Keratinocyte (primary cell): Measurements from ENCODE around the gene CLCN2. TPM values are rescaled to one million over a fixed set of nuclear protein-coding genes. Genes with fewer than 3 reads are reported as not detected.

Experiments used
- DNase-seq: peaks from one replicate; pipeline ENCODE4 v3.0.0-alpha.2; 2011; ENCODE audit warnings: low read depth, missing footprints, low spot score
- FAIRE-seq: peaks from 2 replicates; lab custom pipeline; 2011; peaks lifted over from hg19 to GRCh38; lab: Jason Lieb, UNC
- H2AFZ ChIP-seq: 2 replicates; pipeline ENCODE4 v1.6.0; 2012; ENCODE audit warnings: low read length, control low read depth, inconsistent platforms; ENCODE audit not compliant: control insufficient read depth
- H3K27ac ChIP-seq: 2 replicates; pipeline ENCODE4 v1.5.1; 2011; ENCODE audit warnings: low read length; ENCODE audit not compliant: control insufficient read depth, insufficient read depth
- H3K27me3 ChIP-seq: 3 replicates; pipeline ENCODE4 v1.6.0; 2011; ENCODE audit warnings: low read length; ENCODE audit not compliant: control insufficient read depth, insufficient read depth; ENCODE audit errors: extremely low read depth
- H3K36me3 ChIP-seq, 2 experiments: 2 replicates in 1 of 2; 3 replicates in 1 of 2; pipeline ENCODE4 v1.5.1; 2011; ENCODE audit warnings: low read length in 2 of 2, mild to moderate bottlenecking in 1 of 2; ENCODE audit not compliant: control insufficient read depth in 2 of 2, insufficient read depth in 2 of 2; ENCODE audit errors: extremely low read depth in 1 of 2
- H3K4me1 ChIP-seq: 3 replicates; pipeline ENCODE4 v1.5.1; 2011; ENCODE audit warnings: low read length; ENCODE audit not compliant: control insufficient read depth, insufficient read depth; ENCODE audit errors: extremely low read depth
- H3K4me2 ChIP-seq: 3 replicates; pipeline ENCODE4 v1.6.0; 2011; ENCODE audit warnings: low read depth, low read length; ENCODE audit not compliant: control insufficient read depth, insufficient read depth; ENCODE audit errors: extremely low read depth
- H3K4me3 ChIP-seq, 3 experiments: fragments of 200-600 bp in 1 of 3; sonication (generic) in 1 of 3; 2 replicates in 2 of 3; 3 replicates in 1 of 3; pipeline ENCODE4 v1.5.1; 2011 to 2016; ENCODE audit warnings: low read length in 3 of 3, mild to moderate bottlenecking in 3 of 3, control low read depth in 2 of 3, inconsistent platforms in 1 of 3, low read depth in 1 of 3, mixed read lengths in 1 of 3, mixed run types in 1 of 3, moderate library complexity in 1 of 3; ENCODE audit not compliant: control insufficient read depth in 2 of 3, insufficient read depth in 2 of 3; ENCODE audit errors: extremely low read depth in 1 of 3
- H3K79me2 ChIP-seq: 2 replicates; pipeline ENCODE4 v1.6.0; 2012; ENCODE audit warnings: low read length; ENCODE audit not compliant: control insufficient read depth, insufficient read depth
- H3K9ac ChIP-seq: 3 replicates; pipeline ENCODE4 v1.6.0; 2011; ENCODE audit warnings: low read length; ENCODE audit not compliant: control insufficient read depth, insufficient read depth; ENCODE audit errors: extremely low read depth
- H3K9me1 ChIP-seq: 3 replicates; pipeline ENCODE4 v1.6.0; 2011; ENCODE audit warnings: low read length; ENCODE audit not compliant: control insufficient read depth, insufficient read depth; ENCODE audit errors: extremely low read depth
- H3K9me3 ChIP-seq: 2 replicates; pipeline ENCODE4 v1.5.1; 2012; ENCODE audit warnings: low read depth, low read length; ENCODE audit not compliant: control insufficient read depth
- H4K20me1 ChIP-seq: 3 replicates; pipeline ENCODE4 v1.6.0; 2011; ENCODE audit warnings: low read length; ENCODE audit not compliant: control insufficient read depth, insufficient read depth; ENCODE audit errors: extremely low read depth
- CTCF ChIP-seq, 3 experiments: IDR thresholded peaks in 1 of 3; conservative IDR thresholded peaks in 1 of 3; optimal IDR thresholded peaks in 1 of 3; 2 replicates in 2 of 3; 3 replicates in 1 of 3; pipeline versions ENCODE3 to v1.5.1; 2011; ENCODE audit warnings: low read length in 3 of 3, mild to moderate bottlenecking in 3 of 3, moderate library complexity in 2 of 3, control low read depth in 1 of 3, inconsistent platforms in 1 of 3; ENCODE audit not compliant: insufficient read depth in 2 of 3; ENCODE audit errors: extremely low read depth in 1 of 3
- EZH2 ChIP-seq: IDR thresholded peaks from one replicate; pipeline ENCODE4 v1.6.1; 2012; ENCODE audit warnings: inconsistent platforms, mild to moderate bottlenecking, low read length, moderate library complexity
- dilution Hi-C: fragments of 300-500 bp; cut with MboI; formaldehyde crosslinking; loops from one replicate; pipeline ENCODE4 v1.7.0; 2020; ENCODE audit warnings: low sequenced_read_pairs; ENCODE audit not compliant: extremely low pct_ligation_motif_present
- polyA plus RNA-seq, 5 experiments: library from polyadenylated mRNA; depleted of rRNA in 3 of 5; stranded (reverse) in 3 of 5; stranded (forward) in 1 of 5; unstranded in 1 of 5; fragments of >200 nt; gene quantifications; 1 replicate in 1 of 5; 2 replicates in 3 of 5; 3 replicates in 1 of 5; pipeline versions ENCODE4 v1.2.1 to v1.2.3, GENCODE V29; 2011 to 2012; ENCODE audit warnings: missing spikeins in 2 of 5, low read depth in 1 of 5, low replicate concordance in 1 of 5

Gene CLCN2
- polyA plus RNA-seq, 1 donor (not counting 4 experiments of a cell fraction or from before 2014, with no cell fraction given): 3.1 TPM

- dilution Hi-C loops: no loop called here
- no peaks in the 10 kb centered on the region for H3K9me3 ChIP-seq
- no peaks in the 10 kb centered on the region for H3K9me1 ChIP-seq
- H3K4me1 ChIP-seq: peaks cover 3% of the 10 kb centered on the region
- peaks cover 33% of the 10 kb centered on the region for H3K27me3 ChIP-seq
- DNase-seq: no peak
- H3K4me2 ChIP-seq: no peak overlapping the region
- H3K27ac ChIP-seq: no peak overlapping the region
- no peaks in the 10 kb centered on the region for H4K20me1 ChIP-seq
- H2AFZ ChIP-seq: no peak overlapping the region
- no peak overlapping the region for H3K9ac ChIP-seq
- no peak for FAIRE-seq
- no peaks in the 10 kb centered on the region for H3K79me2 ChIP-seq
- H3K36me3 ChIP-seq: peaks cover 9 to 12% of the 10 kb centered on the region in 2 experiments
- no peak overlapping the region for H3K4me3 ChIP-seq
- TF ChIP-seq CTCF (optimal IDR thresholded peaks at IDR 0.05 in 1 of 3, IDR thresholded peaks at IDR 0.05 in 1 of 3, conservative IDR thresholded peaks at IDR 0.05 in 1 of 3; ENCODE audit: extremely low read depth in 1 of 3, insufficient read depth in 2 of 3, low read length in 3 of 3) (no peak), EZH2 (no peak)
Observed at GRCh38 chr3:184372911-184373310, 11.5 kb upstream of the CLCN2 start.

GRCh38 chr3:184372296-184372821 lies 11.0 kb upstream of the CLCN2 start:
- no peaks in the 10 kb centered on the region for H4K20me1 ChIP-seq
- H3K9ac ChIP-seq: no peak overlapping the region
- no peak overlapping the region for H3K4me3 ChIP-seq
- DNase-seq: no peak
- H3K27ac ChIP-seq: no peak overlapping the region
- H3K79me2 ChIP-seq: no peaks in the 10 kb centered on the region
- H3K36me3 ChIP-seq: peaks cover 9 to 14% of the 10 kb centered on the region in 2 experiments
- H3K4me1 ChIP-seq: peaks cover 3% of the 10 kb centered on the region
- no peak for FAIRE-seq
- dilution Hi-C loops: no loop called here
- H3K9me3 ChIP-seq: no peaks in the 10 kb centered on the region
- H3K9me1 ChIP-seq: no peaks in the 10 kb centered on the region
- H3K27me3 ChIP-seq: peaks cover 28% of the 10 kb centered on the region
- H2AFZ ChIP-seq: no peak overlapping the region
- H3K4me2 ChIP-seq: no peak overlapping the region
- TF ChIP-seq CTCF (optimal IDR thresholded peaks at IDR 0.05 in 1 of 3, IDR thresholded peaks at IDR 0.05 in 1 of 3, conservative IDR thresholded peaks at IDR 0.05 in 1 of 3; ENCODE audit: extremely low read depth in 1 of 3, insufficient read depth in 2 of 3, low read length in 3 of 3) (no peak), EZH2 (no peak)
